PC-9 (cell line): ENCODE data around the gene ROGDI. TPM values are rescaled to one million over a fixed set of nuclear protein-coding genes. Genes with fewer than 3 reads are reported as not detected.

Experiments used
- BruUV-seq: library from RNA; stranded (reverse); fragments of 400-500 nt; replicated peaks from 2 replicates; lab custom pipeline; 2021; lab: Mats Ljungman, UMichigan
- CTCF ChIA-PET: fragments of 300-600 bp; sonication (Branson Sonifier 250); formaldehyde crosslinking; loops from one replicate; lab custom pipeline; 2022; ENCODE audit warnings: antibody characterized with exemption; lab: Charles Lee
- POLR2A ChIA-PET: fragments of 300-600 bp; sonication (Branson Sonifier 250); formaldehyde crosslinking; loops from one replicate; lab custom pipeline; 2022; ENCODE audit warnings: antibody characterized with exemption; ENCODE audit not compliant: unreplicated experiment; lab: Charles Lee
- DNase-seq, 2 experiments: peaks; one replicate each; pipeline versions ENCODE4 v3.0.0 to v3.0.0-alpha.2; 2015 to 2022; ENCODE audit warnings: mixed read lengths in 1 of 2
- H2AFZ ChIP-seq: fragments of 200-600 bp; sonication (generic); 2 replicates; pipeline ENCODE4 v1.8.1; 2017; ENCODE audit warnings: antibody characterized with exemption
- H3F3A ChIP-seq: fragments of 200-600 bp; sonication (generic); 2 replicates; pipeline ENCODE4 v1.8.1; 2017; ENCODE audit warnings: antibody characterized with exemption, mild to moderate bottlenecking, low read depth; ENCODE audit not compliant: insufficient read depth
- H3K27ac ChIP-seq: fragments of 200-600 bp; sonication (generic); 2 replicates; pipeline ENCODE4 v1.6.1; 2016; ENCODE audit warnings: mixed run types
- H3K27me3 ChIP-seq: fragments of 200-600 bp; sonication (generic); 2 replicates; pipeline ENCODE4 v1.6.1; 2016; ENCODE audit warnings: low read depth, mixed run types; ENCODE audit not compliant: insufficient read depth
- H3K36me3 ChIP-seq: fragments of 200-600 bp; sonication (generic); 2 replicates; pipeline ENCODE4 v1.6.1; 2016; ENCODE audit warnings: low read depth, mixed run types
- H3K4me1 ChIP-seq: fragments of 200-600 bp; sonication (generic); replicated peaks from 2 replicates; pipeline ENCODE4 v1.6.1; 2016; ENCODE audit warnings: mixed run types; ENCODE audit not compliant: insufficient read depth
- H3K4me2 ChIP-seq: fragments of 200-600 bp; sonication (generic); 2 replicates; pipeline ENCODE4 v1.6.1; 2017; ENCODE audit warnings: mixed run types
- H3K4me3 ChIP-seq: fragments of 200-600 bp; sonication (generic); 2 replicates; pipeline ENCODE4 v1.6.1; 2016; ENCODE audit warnings: mixed run types
- H3K79me2 ChIP-seq: fragments of 200-600 bp; sonication (generic); 2 replicates; pipeline ENCODE4 v1.6.1; 2017; ENCODE audit warnings: low read depth, mixed run types
- H3K9me2 ChIP-seq: fragments of 200-600 bp; sonication (generic); 2 replicates; pipeline ENCODE4 v1.8.1; 2017; ENCODE audit warnings: mild to moderate bottlenecking; ENCODE audit not compliant: insufficient read depth
- H3K9me3 ChIP-seq: fragments of 200-600 bp; sonication (generic); 2 replicates; pipeline ENCODE4 v1.8.1; 2016; ENCODE audit warnings: low read depth; ENCODE audit not compliant: insufficient read depth
- H4K20me1 ChIP-seq: fragments of 200-600 bp; sonication (generic); 2 replicates; pipeline ENCODE4 v1.8.1; 2017; ENCODE audit not compliant: insufficient read depth
- EZH2 ChIP-seq: fragments of 200-600 bp; sonication (generic); IDR thresholded peaks from 2 replicates; pipeline ENCODE4 v1.8.0; 2017; ENCODE audit warnings: antibody characterized with exemption, low read depth
- intact Hi-C: fragments of 100-400 bp; cut with micrococcal nuclease; formaldehyde crosslinking; loops from one replicate; pipeline ENCODE4 v1.10.0; 2022; ENCODE audit not compliant: unreplicated experiment
- total RNA-seq: library from RNA; stranded (reverse); gene quantifications from 2 replicates; pipeline ENCODE4 v1.2.3, GENCODE V29; 2021
- TF ChIP-seq, protein P1 (sequence below): fragments of 200-600 bp; sonication (generic); conservative IDR thresholded peaks from 2 replicates; pipeline ENCODE4 v1.6.1; 2017; ENCODE audit warnings: mixed run types, antibody characterized with exemption, mild to moderate bottlenecking, moderate library complexity

The ROGDI gene
- total RNA-seq, 1 experiment from 2014 or later = 40.8 TPM

GRCh38 chr16:4762205-4762604 lies 40.2 kb downstream of the ROGDI start:
- intact Hi-C loops = no loop called here
- 0 out of 2 replicates have a peak, but pooled peaks cover 3% of the 10 kb centered on the region for H3K36me3 ChIP-seq
- no peak for TF ChIP-seq EZH2
- TF ChIP-seq, protein P1, sequence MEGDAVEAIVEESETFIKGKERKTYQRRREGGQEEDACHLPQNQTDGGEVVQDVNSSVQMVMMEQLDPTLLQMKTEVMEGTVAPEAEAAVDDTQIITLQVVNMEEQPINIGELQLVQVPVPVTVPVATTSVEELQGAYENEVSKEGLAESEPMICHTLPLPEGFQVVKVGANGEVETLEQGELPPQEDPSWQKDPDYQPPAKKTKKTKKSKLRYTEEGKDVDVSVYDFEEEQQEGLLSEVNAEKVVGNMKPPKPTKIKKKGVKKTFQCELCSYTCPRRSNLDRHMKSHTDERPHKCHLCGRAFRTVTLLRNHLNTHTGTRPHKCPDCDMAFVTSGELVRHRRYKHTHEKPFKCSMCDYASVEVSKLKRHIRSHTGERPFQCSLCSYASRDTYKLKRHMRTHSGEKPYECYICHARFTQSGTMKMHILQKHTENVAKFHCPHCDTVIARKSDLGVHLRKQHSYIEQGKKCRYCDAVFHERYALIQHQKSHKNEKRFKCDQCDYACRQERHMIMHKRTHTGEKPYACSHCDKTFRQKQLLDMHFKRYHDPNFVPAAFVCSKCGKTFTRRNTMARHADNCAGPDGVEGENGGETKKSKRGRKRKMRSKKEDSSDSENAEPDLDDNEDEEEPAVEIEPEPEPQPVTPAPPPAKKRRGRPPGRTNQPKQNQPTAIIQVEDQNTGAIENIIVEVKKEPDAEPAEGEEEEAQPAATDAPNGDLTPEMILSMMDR = no peak
- H3K4me2 ChIP-seq = no peak overlapping the region
- H3F3A ChIP-seq = no peaks in the 10 kb centered on the region
- CTCF ChIA-PET = no interaction called here
- H4K20me1 ChIP-seq = no peaks in the 10 kb centered on the region
- no TSS peak for BruUV-seq
- no peak overlapping the region for H2AFZ ChIP-seq
- H3K9me3 ChIP-seq = no peaks in the 10 kb centered on the region
- no peaks in the 10 kb centered on the region for H3K9me2 ChIP-seq
- H3K4me1 ChIP-seq = peaks cover 7% of the 10 kb centered on the region; the same call in 1 of the 2 replicates
- no peaks in the 10 kb centered on the region for H3K27me3 ChIP-seq
- H3K4me3 ChIP-seq = no peak overlapping the region
- no peak for DNase-seq
- H3K79me2 ChIP-seq = peaks cover 17% of the 10 kb centered on the region
- no peak overlapping the region for H3K27ac ChIP-seq
- POLR2A ChIA-PET = no interaction called here

DNA sequence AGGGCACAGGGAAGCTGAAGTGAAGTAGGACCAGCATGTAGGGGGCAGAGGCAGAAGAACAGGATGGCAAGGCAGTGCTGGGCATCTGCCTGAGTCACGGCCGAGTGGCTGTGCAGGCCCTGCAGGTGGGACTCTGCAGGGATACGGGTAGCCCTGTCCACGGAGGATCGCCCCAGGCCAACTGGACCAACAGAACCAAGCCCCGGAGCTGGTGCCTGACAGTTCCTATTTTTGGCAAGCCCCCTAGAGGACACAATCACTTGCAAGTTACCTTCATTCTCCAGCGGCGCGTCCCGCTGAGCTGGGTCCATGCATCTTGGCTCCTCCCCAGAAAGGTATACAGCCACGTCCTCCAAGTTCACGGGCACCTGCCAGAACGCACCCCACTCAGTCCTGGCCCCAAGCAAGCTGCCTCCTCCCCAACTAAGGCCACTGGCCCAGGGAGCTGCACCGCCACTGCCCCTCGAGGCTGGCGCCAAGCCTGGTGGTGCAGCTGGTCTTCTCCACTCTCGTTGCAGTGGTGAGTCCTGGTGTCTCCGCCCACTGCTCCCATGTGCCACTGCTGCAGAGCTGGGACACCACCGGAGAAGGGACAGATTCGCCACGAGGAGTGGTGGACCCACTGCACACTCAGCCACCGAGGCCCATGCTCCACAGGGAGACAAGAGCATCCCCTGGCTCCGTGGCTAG lies 42.1 kb downstream of the ROGDI start:
- no peak overlapping the region for H3K4me2 ChIP-seq
- no peak overlapping the region for H3K4me3 ChIP-seq
- H3K27ac ChIP-seq = no peak overlapping the region
- BruUV-seq = no TSS peak
- H3K79me2 ChIP-seq = peaks cover 4% of the 10 kb centered on the region; the same call in 1 of the 2 replicates
- no peaks in the 10 kb centered on the region for H3K27me3 ChIP-seq
- no peaks in the 10 kb centered on the region for H3K9me2 ChIP-seq
- CTCF ChIA-PET = interaction anchor here (0.6 to 0.7 kb wide), 2 partner anchors 19 to 62 kb away, joined by 3 to 5 read pairs; no protein-coding TSS in a partner anchor
- no peaks in the 10 kb centered on the region for H4K20me1 ChIP-seq
- no peaks in the 10 kb centered on the region for H3F3A ChIP-seq
- POLR2A ChIA-PET = interaction anchor here (0.7 kb wide), 1 partner anchor 1585 kb away, joined by 3 read pairs; no protein-coding TSS in a partner anchor
- H3K9me3 ChIP-seq = peaks cover 5% of the 10 kb centered on the region
- no peak overlapping the region for H2AFZ ChIP-seq
- no peak for DNase-seq
- intact Hi-C loops = no loop called here
- H3K36me3 ChIP-seq = peaks cover 9% of the 10 kb centered on the region
- no peak for TF ChIP-seq EZH2
- TF ChIP-seq, protein P1 = no peak
- no peaks in the 10 kb centered on the region for H3K4me1 ChIP-seq

- Histone ChIP-seq H3K27me3 (no peaks in the 10 kb centered on the region), H3F3A (no peaks in the 10 kb centered on the region), H3K9me3 (peaks cover 5% of the 10 kb centered on the region), H2AFZ (no peak overlapping the region), H3K4me1 (no peaks in the 10 kb centered on the region), H3K36me3 (peaks cover 16% of the 10 kb centered on the region), H4K20me1 (no peaks in the 10 kb centered on the region), H3K27ac (no peak overlapping the region), H3K9me2 (no peaks in the 10 kb centered on the region), H3K4me2 (no peak overlapping the region), H3K4me3 (no peak overlapping the region), H3K79me2 (no peaks in the 10 kb centered on the region)
- CTCF ChIA-PET = no interaction called here
- intact Hi-C loops = no loop called here
- TF ChIP-seq, protein P1 = no peak
- no peak for TF ChIP-seq EZH2
- POLR2A ChIA-PET = interaction anchor here (0.7 kb wide), 1 partner anchor 22 kb away, joined by 7 read pairs; the partner anchor contains the start of gene ANKS3
- DNase-seq = no peak
- no TSS peak for BruUV-seq
Observed at GRCh38 chr16:4755687-4756086, 46.7 kb downstream of the ROGDI start.
